Vagina (tissue), 2 donors: ENCODE measurements around the gene ITGA6.

Source experiments
- POLR2A ChIP-seq, 2 donors: fragments of 450-650 bp; IDR thresholded peaks; one replicate each; pipeline ENCODE4 v1.6.1; 2017; ENCODE audit warnings: antibody characterized with exemption in 2 of 2, mild to moderate bottlenecking in 2 of 2, moderate library complexity in 2 of 2
- POLR2AphosphoS5 ChIP-seq, 2 donors: sonication (generic); formaldehyde crosslinking; IDR thresholded peaks; one replicate each; pipeline ENCODE4 v1.9.0; 2017; ENCODE audit warnings: antibody characterized with exemption in 2 of 2, mild to moderate bottlenecking in 2 of 2, low read depth in 1 of 2; ENCODE audit not compliant: insufficient read depth in 1 of 2

DNA sequence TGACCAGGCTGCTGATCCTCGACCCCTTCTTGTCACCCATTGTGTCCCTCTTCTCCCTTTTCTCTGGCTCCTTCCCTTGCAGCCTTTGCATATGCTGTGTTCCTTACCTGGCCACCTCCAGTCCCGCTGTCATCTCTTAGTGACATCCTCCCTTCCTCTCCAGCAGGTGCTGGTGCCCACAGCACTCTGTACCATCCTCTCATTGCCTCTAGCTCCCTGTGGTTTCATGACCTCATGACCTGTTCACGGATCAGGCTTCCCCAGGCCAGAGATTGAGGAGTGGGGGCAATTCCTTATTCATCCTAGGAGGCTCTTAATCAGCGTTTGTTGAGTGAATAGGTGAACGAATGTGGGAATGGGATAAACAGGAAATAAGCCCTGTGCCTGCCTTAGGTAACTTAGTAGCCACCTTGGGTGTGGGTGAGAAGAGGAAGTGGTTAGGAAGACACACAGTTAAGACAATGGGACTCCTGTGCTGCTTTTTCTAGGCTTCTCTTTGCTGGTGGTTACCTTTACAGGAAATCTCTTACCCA is 35.5 kb downstream of the ITGA6 start:
- TF ChIP-seq POLR2AphosphoS5 (IDR thresholded peaks at IDR 0.05; ENCODE audit: insufficient read depth in 1 of 2, low read depth in 1 of 2), result no peak
- TF ChIP-seq POLR2A (IDR thresholded peaks at IDR 0.05), result no peak
